Measurements from ENCODE around the gene SRRT. TPM values are rescaled to one million over a fixed set of nuclear protein-coding genes. Genes with fewer than 3 reads are reported as not detected.
"Not testable (repeated sequence)": the region's sequence is repeated elsewhere in the genome, so short reads cannot be mapped to it uniquely, and the experiment has no call there.

SRRT gene
- total RNA-seq, 6 experiments from 2014 or later: 22.4 to 65.7 (median 49.1) TPM

- no peaks in the 10 kb centered on the region for H3K9me3 ChIP-seq
- H3K27ac ChIP-seq: peak overlapping the region; percentile 62 to 71 (median 66)
- H3K36me3 ChIP-seq: no peaks in the 10 kb centered on the region
- 29% methylated on average over 15 of the region's 15 CpGs for WGBS (ENCODE audit: insufficient coverage, low coverage, low lambda C conversion rate, missing lambda C conversion rate)
- H3K4me3 ChIP-seq: no peak overlapping the region
- peaks cover 0 to 34% (median 14%) of the 10 kb centered on the region in 4 donors for H3K4me1 ChIP-seq
- H3K27me3 ChIP-seq: no peaks in the 10 kb centered on the region
- ATAC-seq (peak; percentile 89 to 97 (median 92)), DNase-seq (peak; percentile 86 to 98 (median 93))
- intact Hi-C loops (cut with DNase I): no loop called here
- peak in 1 of 4 donors; percentile 18 for TF ChIP-seq CTCF (IDR thresholded peaks at IDR 0.05)
- no peak for TF ChIP-seq POLR2A (IDR thresholded peaks at IDR 0.05)
Observed at GRCh38 chr7:100914208-100914878, 39.4 kb downstream of the SRRT start.

GRCh38 chr7:100914879-100915447 lies 40.1 kb downstream of the SRRT start:
- Histone ChIP-seq H3K4me1 (peaks cover 0 to 34% (median 14%) of the 10 kb centered on the region in 4 donors), H3K4me3 (no peak overlapping the region), H3K36me3 (no peaks in the 10 kb centered on the region), H3K27me3 (no peaks in the 10 kb centered on the region), H3K27ac (peak overlapping the region; percentile 62 to 66 (median 65)), H3K9me3 (no peaks in the 10 kb centered on the region)
- no peak for TF ChIP-seq CTCF (IDR thresholded peaks at IDR 0.05)
- TF ChIP-seq POLR2A (IDR thresholded peaks at IDR 0.05): no peak
- DNase-seq: no peak
- 81% methylated on average over 5 of the region's 8 CpGs for WGBS (ENCODE audit: insufficient coverage, low coverage, low lambda C conversion rate, missing lambda C conversion rate)
- intact Hi-C loops (cut with DNase I): no loop called here
- peak in 1 of 4 donors; percentile 50 for ATAC-seq

- H3K9me3 ChIP-seq; ATAC-seq; H3K27ac ChIP-seq; H3K27me3 ChIP-seq; H3K4me3 ChIP-seq; H3K36me3 ChIP-seq; DNase-seq; intact Hi-C loops (cut with DNase I): not testable (repeated sequence)
- peaks cover 0 to 17% (median 10%) of the 10 kb centered on the region in 4 donors for H3K4me1 ChIP-seq
- 89% methylated on average over 4 of the region's 5 CpGs for WGBS (ENCODE audit: insufficient coverage, low coverage, low lambda C conversion rate, missing lambda C conversion rate)
Observed at GRCh38 chr7:100919335-100919734, 44.4 kb downstream of the SRRT start.

- H3K4me3 ChIP-seq; H3K27me3 ChIP-seq; DNase-seq; H3K9me3 ChIP-seq; H3K36me3 ChIP-seq; ATAC-seq; intact Hi-C loops (cut with DNase I); H3K27ac ChIP-seq: not testable (repeated sequence)
- 72% methylated on average over 4 of the region's 9 CpGs for WGBS (ENCODE audit: insufficient coverage, low coverage, low lambda C conversion rate, missing lambda C conversion rate)
- H3K4me1 ChIP-seq: peaks cover 0 to 13% (median 5%) of the 10 kb centered on the region in 4 donors
Observed at GRCh38 chr7:100919779-100920437, 45.0 kb downstream of the SRRT start.

- ATAC-seq (no peak), DNase-seq (no peak)
- intact Hi-C loops (cut with DNase I): no loop called here
- Histone ChIP-seq H3K4me3 (no peak overlapping the region), H3K4me1 (peaks cover 0 to 6% (median 2%) of the 10 kb centered on the region in 4 donors), H3K36me3 (no peaks in the 10 kb centered on the region), H3K27ac (no peak overlapping the region), H3K9me3 (no peaks in the 10 kb centered on the region), H3K27me3 (no peaks in the 10 kb centered on the region)
- TF ChIP-seq CTCF (IDR thresholded peaks at IDR 0.05) (no peak), POLR2A (IDR thresholded peaks at IDR 0.05) (no peak)
Observed at GRCh38 chr7:100921039-100921438, 46.1 kb downstream of the SRRT start.

GRCh38 chr7:100923616-100924015 lies 48.7 kb downstream of the SRRT start:
- WGBS (ENCODE audit: insufficient coverage, low coverage, low lambda C conversion rate, missing lambda C conversion rate): 55% methylated on average over 4 of the region's 4 CpGs
- ATAC-seq; H3K4me3 ChIP-seq; intact Hi-C loops (cut with DNase I); H3K9me3 ChIP-seq; H3K27ac ChIP-seq; H3K27me3 ChIP-seq; H3K4me1 ChIP-seq; H3K36me3 ChIP-seq; DNase-seq: not testable (repeated sequence)
